H1 (cell line): ENCODE results near the gene GHRH. TPM values are rescaled to one million over a fixed set of nuclear protein-coding genes. Genes with fewer than 3 reads are reported as not detected.

Experiments
- CTCF ChIA-PET: fragments of 300-600 bp; sonication (Branson Sonifier 250); formaldehyde crosslinking; loops from one replicate; lab custom pipeline; 2021; ENCODE audit not compliant: partially characterized antibody; lab: Charles Lee
- POLR2A ChIA-PET: fragments of 300-600 bp; sonication (Branson Sonifier 250); formaldehyde crosslinking; loops from one replicate; lab custom pipeline; 2021; ENCODE audit warnings: inconsistent platforms; ENCODE audit not compliant: partially characterized antibody; lab: Charles Lee
- DNase-seq, 2 experiments: peaks; one replicate each; pipeline versions ENCODE4 v3.0.0 to v3.0.0-alpha.2; 2010 to 2022; ENCODE audit warnings: low spot score in 2 of 2, low read depth in 1 of 2, mixed read lengths in 1 of 2
- FAIRE-seq: peaks from 2 replicates; lab custom pipeline; 2011; peaks lifted over from hg19 to GRCh38; lab: Jason Lieb, UNC
- H2AFZ ChIP-seq: 2 replicates; pipeline ENCODE4 v1.8.1; 2012; ENCODE audit warnings: low read length, inconsistent platforms
- H2AK5ac ChIP-seq: 2 replicates; pipeline ENCODE4 v1.6.1; 2013; ENCODE audit warnings: low read depth, low read length
- H2BK120ac ChIP-seq: replicated peaks from 2 replicates; pipeline ENCODE3; 2013; ENCODE audit warnings: low read depth, low read length, inconsistent platforms
- H2BK12ac ChIP-seq: 2 replicates; pipeline ENCODE4 v1.6.1; 2013; ENCODE audit warnings: low read depth, low read length
- H2BK15ac ChIP-seq: 2 replicates; pipeline ENCODE4 v1.6.1; 2013; ENCODE audit warnings: low read length
- H2BK20ac ChIP-seq: 2 replicates; pipeline ENCODE4 v1.6.1; 2013; ENCODE audit warnings: low read length
- H2BK5ac ChIP-seq: 2 replicates; pipeline ENCODE4 v1.6.1; 2013; ENCODE audit warnings: low read depth, low read length
- H3K14ac ChIP-seq: 2 replicates; pipeline ENCODE4 v1.6.1; 2013; ENCODE audit warnings: inconsistent platforms; ENCODE audit not compliant: insufficient read length
- H3K18ac ChIP-seq: 2 replicates; pipeline ENCODE4 v1.6.1; 2013; ENCODE audit warnings: low read length; ENCODE audit errors: extremely low read depth
- H3K23ac ChIP-seq: 2 replicates; pipeline ENCODE4 v1.6.1; 2013; ENCODE audit warnings: inconsistent platforms; ENCODE audit not compliant: insufficient read length
- H3K23me2 ChIP-seq: 2 replicates; pipeline ENCODE4 v1.6.1; 2013; ENCODE audit warnings: low read depth, low read length
- H3K27ac ChIP-seq: 2 replicates; pipeline ENCODE4 v1.6.1; 2011; ENCODE audit warnings: low read depth, low read length, inconsistent platforms
- H3K27me3 ChIP-seq, 4 experiments: replicated peaks in 1 of 4; 1 replicate in 1 of 4; 2 replicates in 3 of 4; pipeline versions ENCODE4 v1.6.1 to v1.8.1; 2011 to 2013; ENCODE audit warnings: low read length in 3 of 4, mild to moderate bottlenecking in 3 of 4, inconsistent platforms in 2 of 4, mixed read lengths in 2 of 4, moderate library complexity in 1 of 4; ENCODE audit not compliant: control insufficient read depth in 3 of 4, insufficient read depth in 3 of 4; ENCODE audit errors: extremely low read depth in 1 of 4
- H3K36me3 ChIP-seq, 4 experiments: 2 replicates each; pipeline versions ENCODE4 v1.6.1 to v1.8.1; 2011 to 2013; ENCODE audit warnings: mild to moderate bottlenecking in 4 of 4, low read length in 3 of 4, moderate library complexity in 2 of 4, control low read depth in 1 of 4, inconsistent platforms in 1 of 4; ENCODE audit not compliant: insufficient read depth in 4 of 4, control insufficient read depth in 2 of 4
- H3K4ac ChIP-seq: replicated peaks from 2 replicates; pipeline ENCODE3; 2013; ENCODE audit warnings: low read length, low read depth, mixed read lengths, inconsistent platforms; ENCODE audit not compliant: insufficient read length
- H3K4me1 ChIP-seq, 4 experiments: replicated peaks in 1 of 4; 1 replicate in 1 of 4; 2 replicates in 3 of 4; pipeline versions ENCODE4 v1.6.1 to v1.8.1; 2011 to 2013; ENCODE audit warnings: low read length in 3 of 4, inconsistent platforms in 2 of 4, mixed read lengths in 1 of 4; ENCODE audit not compliant: insufficient read depth in 4 of 4, control insufficient read depth in 3 of 4
- H3K4me2 ChIP-seq, 2 experiments: 2 replicates each; pipeline versions ENCODE4 v1.6.1 to v1.8.1; 2011 to 2013; ENCODE audit warnings: low read depth in 2 of 2, low read length in 2 of 2, control low read depth in 1 of 2, inconsistent platforms in 1 of 2, mild to moderate bottlenecking in 1 of 2; ENCODE audit not compliant: insufficient read depth in 1 of 2
- H3K4me3 ChIP-seq, 4 experiments: fragments of 200-600, 300-600 bp in 1 of 4; sonication (generic), shearing (Covaris generic), sonication (Bioruptor Twin) in 1 of 4; 2 replicates each; pipeline versions ENCODE4 v1.5.1 to v1.8.1; 2011 to 2016; ENCODE audit warnings: low read length in 4 of 4, low read depth in 3 of 4, control low read depth in 2 of 4, inconsistent platforms in 2 of 4, mild to moderate bottlenecking in 2 of 4, mixed read lengths in 1 of 4, moderate library complexity in 1 of 4; ENCODE audit not compliant: insufficient read depth in 2 of 4; ENCODE audit errors: extremely low read depth in 1 of 4
- H3K56ac ChIP-seq: replicated peaks from 2 replicates; pipeline ENCODE3; 2013; ENCODE audit warnings: low read depth, mild to moderate bottlenecking, mixed read lengths, low read length, inconsistent platforms; ENCODE audit not compliant: insufficient read length
- H3K79me1 ChIP-seq: 2 replicates; pipeline ENCODE4 v1.6.1; 2013; ENCODE audit warnings: low read depth, low read length, control low read depth
- H3K79me2 ChIP-seq, 2 experiments: 2 replicates each; pipeline versions ENCODE4 v1.6.1 to v1.8.1; 2012 to 2013; ENCODE audit warnings: low read length in 2 of 2, mild to moderate bottlenecking in 2 of 2, inconsistent platforms in 1 of 2; ENCODE audit not compliant: insufficient read depth in 2 of 2, control insufficient read depth in 1 of 2
- H3K9ac ChIP-seq, 4 experiments: replicated peaks in 1 of 4; 1 replicate in 1 of 4; 2 replicates in 3 of 4; pipeline versions ENCODE4 v1.6.1 to v1.8.1; 2011 to 2013; ENCODE audit warnings: low read depth in 3 of 4, low read length in 3 of 4, control low read depth in 2 of 4, mild to moderate bottlenecking in 2 of 4, moderate library complexity in 2 of 4, inconsistent platforms in 1 of 4; ENCODE audit errors: extremely low read depth in 1 of 4
- H3K9me3 ChIP-seq, 2 experiments: 2 replicates each; pipeline versions ENCODE4 v1.6.1 to v1.8.1; 2012 to 2013; ENCODE audit warnings: mild to moderate bottlenecking in 2 of 2, moderate library complexity in 2 of 2, control low read depth in 1 of 2, inconsistent platforms in 1 of 2, low read depth in 1 of 2, low read length in 1 of 2, mixed read lengths in 1 of 2; ENCODE audit not compliant: insufficient read depth in 2 of 2
- H4K20me1 ChIP-seq, 2 experiments: replicated peaks in 1 of 2; 2 replicates each; pipeline versions ENCODE3 to v1.8.1; 2011 to 2013; ENCODE audit warnings: inconsistent platforms in 2 of 2, low read length in 2 of 2, mild to moderate bottlenecking in 1 of 2; ENCODE audit not compliant: insufficient read depth in 2 of 2, control insufficient read depth in 1 of 2
- H4K5ac ChIP-seq: 2 replicates; pipeline ENCODE4 v1.6.1; 2013; ENCODE audit warnings: low read length, low read depth, mixed read lengths, inconsistent platforms; ENCODE audit not compliant: insufficient read length
- H4K8ac ChIP-seq: 2 replicates; pipeline ENCODE4 v1.8.0; 2013; ENCODE audit warnings: mild to moderate bottlenecking, moderate library complexity, low read length, inconsistent platforms; ENCODE audit not compliant: insufficient read depth; ENCODE audit errors: extremely low read depth
- H4K91ac ChIP-seq: replicated peaks from 2 replicates; pipeline ENCODE3; 2013; ENCODE audit warnings: low read length, mixed read lengths, inconsistent platforms; ENCODE audit not compliant: insufficient read length
- ASH2L ChIP-seq: fragments of 200-600, 300-600 bp; sonication (generic); IDR thresholded peaks from one replicate; pipeline ENCODE4 v1.7.1; 2017; ENCODE audit warnings: low read length
- CBX8 ChIP-seq: fragments of 300-800, 300-1000 bp; sonication (generic); IDR thresholded peaks from 2 replicates; pipeline ENCODE4 v1.7.1; 2016; ENCODE audit warnings: low read depth, low read length, borderline replicate concordance
- CHD1 ChIP-seq: IDR thresholded peaks from 2 replicates; pipeline ENCODE4 v1.6.1; 2012; ENCODE audit warnings: low read depth, low read length, improper control_type of control experiment
- CREB1 ChIP-seq: IDR thresholded peaks from 2 replicates; pipeline ENCODE4 v1.6.1; 2012; ENCODE audit warnings: inconsistent platforms
- CTCF ChIP-seq, 3 experiments: IDR thresholded peaks; 1 replicate in 2 of 3; 2 replicates in 1 of 3; pipeline versions ENCODE4 v1.5.1 to v1.6.1; 2011; ENCODE audit warnings: low read length in 3 of 3, mild to moderate bottlenecking in 3 of 3, inconsistent platforms in 2 of 3, low read depth in 1 of 3, moderate library complexity in 1 of 3; ENCODE audit not compliant: insufficient read depth in 1 of 3; ENCODE audit errors: control extremely low read depth in 1 of 3
- KDM1A ChIP-seq: fragments of 200-600, 300-600 bp; sonication (generic); IDR thresholded peaks from 2 replicates; pipeline ENCODE4 v1.7.1; 2016; ENCODE audit warnings: mild to moderate bottlenecking, low read length, borderline replicate concordance
- SIX5 ChIP-seq: IDR thresholded peaks from 2 replicates; pipeline ENCODE4 v1.6.1; 2011; ENCODE audit warnings: mild to moderate bottlenecking, low read depth, low read length
- SUZ12 ChIP-seq: fragments of 200-600 bp; sonication (generic); IDR thresholded peaks from 2 replicates; pipeline ENCODE4 v1.6.1; 2012; ENCODE audit warnings: mild to moderate bottlenecking, inconsistent platforms, low read length, moderate library complexity, mixed read lengths
- TAF1 ChIP-seq: IDR thresholded peaks from 2 replicates; pipeline ENCODE4 v1.6.1; 2011; ENCODE audit warnings: mild to moderate bottlenecking, low read depth, low read length
- TBP ChIP-seq: IDR thresholded peaks from 2 replicates; pipeline ENCODE4 v1.6.1; 2011; ENCODE audit warnings: low read depth, low read length, improper control_type of control experiment
- TCF12 ChIP-seq: IDR thresholded peaks from 2 replicates; pipeline ENCODE4 v1.6.1; 2011; ENCODE audit warnings: low read depth, mild to moderate bottlenecking, low read length
- ZNF274 ChIP-seq: IDR thresholded peaks from 2 replicates; pipeline ENCODE4 v1.7.0; 2012; ENCODE audit warnings: low read length, borderline replicate concordance; ENCODE audit errors: extremely low read depth
- WGBS, 2 experiments: shearing (Covaris generic) in 1 of 2; methylation state at CpG; one replicate each; pipeline versions ENCODE4 v1.1.6 to v1.1.7; 2013 to 2015; ENCODE audit warnings: low lambda C conversion rate in 2 of 2, mixed read lengths in 2 of 2, inconsistent platforms in 1 of 2, low coverage in 1 of 2, missing lambda C conversion rate in 1 of 2; ENCODE audit not compliant: insufficient replicate concordance in 2 of 2, insufficient coverage in 1 of 2, insufficient read length in 1 of 2; ENCODE audit errors: extremely low coverage in 1 of 2, missing lambda C conversion rate in 1 of 2; 5-methylcytosine and 5-hydroxymethylcytosine counted together
- polyA plus RNA-seq, 7 experiments: library from polyadenylated mRNA; depleted of rRNA in 3 of 7; stranded (reverse) in 5 of 7; unstranded in 2 of 7; fragments of >200 nt in 5 of 7; fragments of 200-250 nt in 2 of 7; gene quantifications; 1 replicate in 5 of 7; 2 replicates in 1 of 7; 4 replicates in 1 of 7; pipeline versions ENCODE4 v1.2.1 to v1.2.3, GENCODE V29; 2011 to 2013; ENCODE audit warnings: missing spikeins in 2 of 7, mixed read lengths in 2 of 7
- total RNA-seq: library from RNA; stranded (reverse); fragmentation: NEBNext Ultra II Directional; extraction: Animal tissue kit (Norgen Biotek cat#: 25700); gene quantifications from 2 replicates; pipeline ENCODE4 v1.2.1, GENCODE V29; 2021

Gene GHRH
- total and polyA plus RNA-seq, 2 of the 8 experiments (the other 6 are each of a cell fraction or from before 2014, with no cell fraction given), result not detected

DNA sequence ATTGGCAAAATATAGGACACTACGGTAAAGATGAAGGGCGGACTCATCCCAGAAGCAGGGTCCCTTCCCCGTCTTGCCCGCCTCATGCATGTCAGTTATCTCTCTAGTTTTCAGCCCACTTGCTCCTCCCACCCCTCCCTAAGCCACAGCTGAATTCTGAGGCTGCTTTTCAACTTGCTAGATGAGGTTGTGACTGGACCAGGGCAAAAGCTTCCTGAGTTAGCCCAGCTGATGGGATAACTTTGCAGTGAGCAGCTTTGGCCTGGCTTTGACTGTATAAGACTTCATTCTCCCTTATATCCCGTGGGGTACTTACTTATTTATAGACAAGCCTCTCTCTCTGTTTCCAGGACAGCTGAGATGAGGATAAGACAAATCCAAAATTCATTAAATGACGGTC lies 23.2 kb downstream of the GHRH start:
- no peaks in the 10 kb centered on the region for H3K79me2 ChIP-seq
- no peak for FAIRE-seq
- H4K91ac ChIP-seq, result no peak overlapping the region
- no peak overlapping the region for H3K4me3 ChIP-seq
- no peaks in the 10 kb centered on the region for H3K27me3 ChIP-seq
- no peak overlapping the region for H2BK5ac ChIP-seq
- H3K9ac ChIP-seq, result no peak overlapping the region
- TF ChIP-seq ZNF274 (no peak), TAF1 (no peak), SIX5 (no peak), ASH2L (no peak), SUZ12 (no peak), TCF12 (no peak), KDM1A (no peak), CBX8 (no peak), TBP (no peak), CREB1 (no peak), CTCF (IDR thresholded peaks at IDR 0.05; ENCODE audit: control extremely low read depth in 1 of 3, insufficient read depth in 1 of 3, low read depth in 1 of 3, low read length in 3 of 3) (no peak), CHD1 (no peak)
- H3K27ac ChIP-seq, result no peak overlapping the region
- H3K4me2 ChIP-seq, result no peak overlapping the region
- ChIA-PET POLR2A (interaction anchor here (1.7 kb wide), 1 partner anchor 13 kb away, joined by 4 read pairs; no protein-coding TSS in a partner anchor), CTCF (interaction anchor here (0.7 to 4.3 kb wide), 2 partner anchors 10 to 36 kb away, joined by 3 to 20 read pairs; no protein-coding TSS in a partner anchor)
- H3K23me2 ChIP-seq, result no peaks in the 10 kb centered on the region
- H4K5ac ChIP-seq, result no peak overlapping the region
- no peak overlapping the region for H3K14ac ChIP-seq
- peaks cover 31 to 96% (median 82%) of the 10 kb centered on the region in 4 experiments for H3K36me3 ChIP-seq
- no peak overlapping the region for H4K8ac ChIP-seq
- H4K20me1 ChIP-seq, result peaks cover 0 to 2% of the 10 kb centered on the region in 2 experiments
- no peak overlapping the region for H2BK15ac ChIP-seq
- H3K4ac ChIP-seq, result no peak overlapping the region
- no peak overlapping the region for H2BK12ac ChIP-seq
- H3K18ac ChIP-seq, result no peak overlapping the region
- H2AK5ac ChIP-seq, result no peak overlapping the region
- H3K23ac ChIP-seq, result no peak overlapping the region
- H2AFZ ChIP-seq, result no peak overlapping the region
- no peaks in the 10 kb centered on the region for H3K9me3 ChIP-seq
- no peak for DNase-seq
- H2BK20ac ChIP-seq, result no peak overlapping the region
- H3K79me1 ChIP-seq, result no peaks in the 10 kb centered on the region
- H3K4me1 ChIP-seq, result no peaks in the 10 kb centered on the region
- no peak overlapping the region for H2BK120ac ChIP-seq
- 93% methylated on average over 6 of the region's 6 CpGs; no CpG with 5 or more reads in 1 of the 2 experiments for WGBS, 2 experiments
- no peak overlapping the region for H3K56ac ChIP-seq
